ENCODE measurements around the gene AKAP11. TPM values are rescaled to one million over a fixed set of nuclear protein-coding genes. Genes with fewer than 3 reads are reported as not detected.

AKAP11 gene
- total and polyA plus RNA-seq, 2 of the 13 experiments (the other 11 are each of a cell fraction or from before 2014, with no cell fraction given) = 7.2 to 9.8 TPM

GRCh38 chr13:42272115-42272803 is at the start of gene AKAP11 (continued):
- TF ChIP-seq ARNT2 (CRISPR knock-in tag; IDR thresholded peaks at IDR 0.05; ENCODE audit: low read depth) (peak; percentile 51), SRY (CRISPR knock-in tag; IDR thresholded peaks at IDR 0.05) (peak; percentile 27; the same call in 1 of the 2 replicates), HMG20A (CRISPR knock-in tag; IDR thresholded peaks at IDR 0.05; ENCODE audit: borderline replicate concordance) (no peak), ZKSCAN1 (IDR thresholded peaks at IDR 0.05; ENCODE audit: low read length) (no peak), TCF12 (IDR thresholded peaks at IDR 0.05) (no peak), TCF12 (CRISPR knock-in tag; IDR thresholded peaks at IDR 0.05) (peak; percentile 73; the same call in 1 of the 2 replicates), KDM5B (CRISPR knock-in tag; IDR thresholded peaks at IDR 0.05; ENCODE audit: borderline replicate concordance) (peak; percentile 47; the same call in 1 of the 2 replicates), AGO2 (optimal IDR thresholded peaks at IDR 0.05; ENCODE audit: low read depth, low read length) (peak; percentile 59), ZFP91 (CRISPR knock-in tag; IDR thresholded peaks at IDR 0.05; ENCODE audit: borderline replicate concordance) (0 out of 2 replicates have a peak, but pooled peaks have one; percentile 11), ZNF263 (CRISPR knock-in tag; IDR thresholded peaks at IDR 0.05) (peak; percentile 94), ZNF430 (CRISPR knock-in tag; IDR thresholded peaks at IDR 0.05) (0 out of 2 replicates have a peak, but pooled peaks have one; percentile 9), BORCS8-MEF2B (CRISPR knock-in tag; IDR thresholded peaks at IDR 0.05) (peak; percentile 41; the same call in 1 of the 2 replicates), GLI4 (CRISPR knock-in tag; IDR thresholded peaks at IDR 0.05; ENCODE audit: borderline replicate concordance) (0 out of 2 replicates have a peak, but pooled peaks have one; percentile 22), RNF2 (conservative IDR thresholded peaks at IDR 0.05; ENCODE audit: low read depth) (peak; percentile 90), FOSL1 (CRISPR knock-in tag; IDR thresholded peaks at IDR 0.05; ENCODE audit: borderline replicate concordance) (0 out of 2 replicates have a peak, but pooled peaks have one; percentile 5), XRCC5 (optimal IDR thresholded peaks at IDR 0.05; ENCODE audit: low read length) (peak; percentile 24), ZFY (CRISPR knock-in tag; IDR thresholded peaks at IDR 0.05) (peak; percentile 68), ATF7-NPFF (CRISPR knock-in tag; IDR thresholded peaks at IDR 0.05; ENCODE audit: low read depth) (0 out of 2 replicates have a peak, but pooled peaks have one; percentile 16), ZBTB38 (CRISPR knock-in tag; IDR thresholded peaks at IDR 0.05) (0 out of 2 replicates have a peak, but pooled peaks have one; percentile 28), ZFX (CRISPR knock-in tag; IDR thresholded peaks at IDR 0.05; ENCODE audit: low read depth) (peak; percentile 50), MEF2D (CRISPR knock-in tag; IDR thresholded peaks at IDR 0.05) (peak; percentile 6; the same call in 1 of the 2 replicates), ZNF451 (CRISPR knock-in tag; IDR thresholded peaks at IDR 0.05) (no peak), ZNF564 (CRISPR knock-in tag; IDR thresholded peaks at IDR 0.05) (peak; percentile 12; the same call in 1 of the 2 replicates), RARG (CRISPR knock-in tag; IDR thresholded peaks at IDR 0.05; ENCODE audit: low read depth) (no peak), PTBP1 (IDR thresholded peaks at IDR 0.05; ENCODE audit: low read depth, low read length, poor library complexity, severe bottlenecking) (no peak), EEA1 (CRISPR knock-in tag; IDR thresholded peaks at IDR 0.05; ENCODE audit: borderline replicate concordance) (no peak), HNRNPLL (IDR thresholded peaks at IDR 0.05; ENCODE audit: low read depth, low read length, poor library complexity, severe bottlenecking) (peak; percentile 93), ZFYVE20 (CRISPR knock-in tag; IDR thresholded peaks at IDR 0.05; ENCODE audit: borderline replicate concordance, low read depth) (peak; percentile 62; the same call in 1 of the 2 replicates), GABPB1 (CRISPR knock-in tag; IDR thresholded peaks at IDR 0.05) (peak; percentile 71; the same call in 1 of the 2 replicates), SOX6 (IDR thresholded peaks at IDR 0.05) (no peak), SOX6 (CRISPR knock-in tag; IDR thresholded peaks at IDR 0.05) (peak; percentile 3; the same call in 1 of the 2 replicates), ZNF543 (CRISPR knock-in tag; IDR thresholded peaks at IDR 0.05) (0 out of 2 replicates have a peak, but pooled peaks have one; percentile 5)
